Activated CD4-positive, alpha-beta T cell treated with anti-CD3 and anti-CD28 coated beads for 1 hour (primary cell): ENCODE measurements around the gene SPAG16.
"Not testable (repeated sequence)": the region's sequence is repeated elsewhere in the genome, so short reads cannot be mapped to it uniquely, and the experiment has no call there.

Source experiments
- DNase-seq: peaks from one replicate; pipeline ENCODE4 v3.0.0-alpha.2; 2020

The SPAG16 gene

GRCh38 chr2:214019229-214019972, 735.1 kb downstream of the SPAG16 start:
- DNase-seq = no peak

- DNase-seq = no peak
Measured at GRCh38 chr2:214019973-214020345, 735.7 kb downstream of the SPAG16 start.

GRCh38 chr2:214029190-214029589, 744.9 kb downstream of the SPAG16 start:
- no peak for DNase-seq

GRCh38 chr2:214031566-214031965, 747.3 kb downstream of the SPAG16 start:
- DNase-seq = no peak

- DNase-seq = no peak
Measured at GRCh38 chr2:214034417-214034816, 750.2 kb downstream of the SPAG16 start.

GRCh38 chr2:214035091-214035852, 751.0 kb downstream of the SPAG16 start:
- DNase-seq = no peak

GRCh38 chr2:214035921-214036320, 751.7 kb downstream of the SPAG16 start:
- no peak for DNase-seq

GRCh38 chr2:214038186-214038585, 753.9 kb downstream of the SPAG16 start:
- no peak for DNase-seq

- no peak for DNase-seq
Measured at GRCh38 chr2:214050731-214051130, 766.5 kb downstream of the SPAG16 start.

- DNase-seq = no peak
Measured at GRCh38 chr2:214051585-214051984, 767.3 kb downstream of the SPAG16 start.

- DNase-seq = no peak
Measured at GRCh38 chr2:214052235-214052634, 768.0 kb downstream of the SPAG16 start.

GRCh38 chr2:214057986-214058385, 773.7 kb downstream of the SPAG16 start:
- DNase-seq = no peak

GRCh38 chr2:214062279-214062678, 778.0 kb downstream of the SPAG16 start:
- DNase-seq = not testable (repeated sequence)

GRCh38 chr2:214064471-214064870, 780.2 kb downstream of the SPAG16 start:
- no peak for DNase-seq

- no peak for DNase-seq
Measured at GRCh38 chr2:214066862-214067261, 782.6 kb downstream of the SPAG16 start.

- DNase-seq = no peak
Measured at GRCh38 chr2:214069254-214069653, 785.0 kb downstream of the SPAG16 start.

GRCh38 chr2:214075456-214075855, 791.2 kb downstream of the SPAG16 start:
- no peak for DNase-seq

- DNase-seq = no peak
Measured at GRCh38 chr2:214076527-214076926, 792.3 kb downstream of the SPAG16 start.

- no peak for DNase-seq
Measured at GRCh38 chr2:214077727-214078126, 793.5 kb downstream of the SPAG16 start.

- DNase-seq = no peak
Measured at GRCh38 chr2:214079032-214079431, 794.8 kb downstream of the SPAG16 start.

GRCh38 chr2:214088536-214088935, 804.3 kb downstream of the SPAG16 start:
- DNase-seq = no peak

GRCh38 chr2:214096208-214096715, 812.0 kb downstream of the SPAG16 start:
- no peak for DNase-seq

GRCh38 chr2:214098811-214099210, 814.5 kb downstream of the SPAG16 start:
- DNase-seq = no peak

GRCh38 chr2:214100488-214100887, 816.2 kb downstream of the SPAG16 start:
- DNase-seq = no peak
